Measurements from ENCODE around the gene PIH1D1. TPM values are rescaled to one million over a fixed set of nuclear protein-coding genes. Genes with fewer than 3 reads are reported as not detected.
A peak's percentile ranks its signal among the peaks of the same experiment; 100 is the strongest.
"Not testable (repeated sequence)": the region's sequence is repeated elsewhere in the genome, so short reads cannot be mapped to it uniquely, and the experiment has no call there.

The PIH1D1 gene
- total RNA-seq, 1 experiment from 2014 or later: 166 TPM

GRCh38 chr19:49445997-49446396 lies 5.6 kb downstream of the PIH1D1 start:
- WGBS (ENCODE audit: extremely low coverage, insufficient read length, low lambda C conversion rate): no CpG with 5 or more reads among the region's 3 CpGs
- no peak overlapping the region for H4K8ac ChIP-seq (replicated peaks; ENCODE audit: insufficient read length, low read depth, low read length)
- Mint-ChIP-seq H3K4me3 (peak overlapping the region in 1 of 2 experiments; percentile 23; a peak in 2 of 5 replicates), H3K4me1 (peaks cover 28 to 42% of the 10 kb centered on the region in 2 experiments), H3K36me3 (ENCODE audit: insufficient read depth in 1 of 3, low read depth in 3 of 3) (peaks cover 34 to 50% (median 47%) of the 10 kb centered on the region in 3 experiments), H3K9me3 (no peaks in the 10 kb centered on the region), H3K27ac (peak overlapping the region in 2 of 3 experiments; percentile 59 to 67; a peak in 2 of 7 replicates), H3K27me3 (ENCODE audit: low read depth) (peaks cover 12% of the 10 kb centered on the region)
- no peaks in the 10 kb centered on the region for H4K20me1 ChIP-seq (ENCODE audit: control insufficient read depth, insufficient read depth, insufficient read length)
- H3K27me3 ChIP-seq (ENCODE audit: insufficient read depth, low read length): no peaks in the 10 kb centered on the region; the same call in 1 of the 2 replicates
- H3K9ac ChIP-seq (ENCODE audit: extremely low read depth, insufficient read length, low read length): no peak overlapping the region
- H2BK20ac ChIP-seq (ENCODE audit: low read depth, low read length, poor library complexity, severe bottlenecking): no peak overlapping the region
- H3K27ac ChIP-seq (ENCODE audit: insufficient read length, low read depth, low read length): no peak overlapping the region
- H2BK120ac ChIP-seq (ENCODE audit: low read depth, low read length, poor library complexity, severe bottlenecking): no peak overlapping the region
- no peak overlapping the region for H2AK5ac ChIP-seq (ENCODE audit: insufficient read length, low read length)
- H3K79me2 ChIP-seq (ENCODE audit: insufficient read depth, low read length): no peaks in the 10 kb centered on the region; the same call in 1 of the 2 replicates
- H2BK15ac ChIP-seq (ENCODE audit: low read depth, low read length): no peak overlapping the region
- no peak overlapping the region for H3K4ac ChIP-seq (ENCODE audit: low read depth, low read length)
- H3K14ac ChIP-seq (ENCODE audit: insufficient read depth, low read length): no peak overlapping the region
- no peaks in the 10 kb centered on the region for H3K9me3 ChIP-seq (ENCODE audit: control insufficient read depth, low read depth, low read length)
- no peak overlapping the region for H3K18ac ChIP-seq (ENCODE audit: insufficient read length, low read depth, low read length)
- H4K91ac ChIP-seq (ENCODE audit: insufficient read length, low read depth, low read length): no peak overlapping the region
- H3K23ac ChIP-seq (ENCODE audit: insufficient read length, low read depth, low read length): no peak overlapping the region
- no peaks in the 10 kb centered on the region for H3K4me1 ChIP-seq (ENCODE audit: insufficient read depth, low read length)
- H2BK5ac ChIP-seq (ENCODE audit: insufficient read length, low read length): no peak overlapping the region
- H3K4me2 ChIP-seq (ENCODE audit: insufficient read depth, insufficient read length, low read length): no peak overlapping the region
- H3K23me2 ChIP-seq (ENCODE audit: insufficient read length, low read depth, low read length, poor library complexity, severe bottlenecking): peaks cover 19% of the 10 kb centered on the region
- TF ChIP-seq, protein P1, sequence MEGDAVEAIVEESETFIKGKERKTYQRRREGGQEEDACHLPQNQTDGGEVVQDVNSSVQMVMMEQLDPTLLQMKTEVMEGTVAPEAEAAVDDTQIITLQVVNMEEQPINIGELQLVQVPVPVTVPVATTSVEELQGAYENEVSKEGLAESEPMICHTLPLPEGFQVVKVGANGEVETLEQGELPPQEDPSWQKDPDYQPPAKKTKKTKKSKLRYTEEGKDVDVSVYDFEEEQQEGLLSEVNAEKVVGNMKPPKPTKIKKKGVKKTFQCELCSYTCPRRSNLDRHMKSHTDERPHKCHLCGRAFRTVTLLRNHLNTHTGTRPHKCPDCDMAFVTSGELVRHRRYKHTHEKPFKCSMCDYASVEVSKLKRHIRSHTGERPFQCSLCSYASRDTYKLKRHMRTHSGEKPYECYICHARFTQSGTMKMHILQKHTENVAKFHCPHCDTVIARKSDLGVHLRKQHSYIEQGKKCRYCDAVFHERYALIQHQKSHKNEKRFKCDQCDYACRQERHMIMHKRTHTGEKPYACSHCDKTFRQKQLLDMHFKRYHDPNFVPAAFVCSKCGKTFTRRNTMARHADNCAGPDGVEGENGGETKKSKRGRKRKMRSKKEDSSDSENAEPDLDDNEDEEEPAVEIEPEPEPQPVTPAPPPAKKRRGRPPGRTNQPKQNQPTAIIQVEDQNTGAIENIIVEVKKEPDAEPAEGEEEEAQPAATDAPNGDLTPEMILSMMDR (conservative IDR thresholded peaks at IDR 0.05): no peak; the same call in 2 of the 3 replicates
- no peak for DNase-seq
- H3K79me1 ChIP-seq (ENCODE audit: insufficient read depth, low read depth, low read length, poor library complexity, severe bottlenecking): peaks cover 4% of the 10 kb centered on the region
- no peak overlapping the region for H3K56ac ChIP-seq (ENCODE audit: insufficient read length, low read depth, low read length)
- no peak overlapping the region for H4K5ac ChIP-seq (ENCODE audit: insufficient read length, low read depth, low read length)
- no peak overlapping the region for H2BK12ac ChIP-seq (ENCODE audit: insufficient read length, low read depth, low read length)
- no peak overlapping the region for H2AFZ ChIP-seq (ENCODE audit: low read length)
- H3T11ph ChIP-seq (ENCODE audit: low read length): no peak overlapping the region

GRCh38 chr19:49444100-49444700 lies 7.4 kb downstream of the PIH1D1 start:
- H2BK5ac ChIP-seq (ENCODE audit: insufficient read length, low read length); DNase-seq; H3K9me3 ChIP-seq (ENCODE audit: control insufficient read depth, low read depth, low read length); H2AFZ ChIP-seq (ENCODE audit: low read length); H3K79me1 ChIP-seq (ENCODE audit: insufficient read depth, low read depth, low read length, poor library complexity, severe bottlenecking); H4K5ac ChIP-seq (ENCODE audit: insufficient read length, low read depth, low read length); H3K14ac ChIP-seq (ENCODE audit: insufficient read depth, low read length); H3K4ac ChIP-seq (ENCODE audit: low read depth, low read length); H4K8ac ChIP-seq (replicated peaks; ENCODE audit: insufficient read length, low read depth, low read length); H2BK120ac ChIP-seq (ENCODE audit: low read depth, low read length, poor library complexity, severe bottlenecking); H2BK15ac ChIP-seq (ENCODE audit: low read depth, low read length); H3K56ac ChIP-seq (ENCODE audit: insufficient read length, low read depth, low read length); H4K20me1 ChIP-seq (ENCODE audit: control insufficient read depth, insufficient read depth, insufficient read length); H2BK12ac ChIP-seq (ENCODE audit: insufficient read length, low read depth, low read length); H4K91ac ChIP-seq (ENCODE audit: insufficient read length, low read depth, low read length); H3K23ac ChIP-seq (ENCODE audit: insufficient read length, low read depth, low read length); H3K79me2 ChIP-seq (ENCODE audit: insufficient read depth, low read length); H2AK5ac ChIP-seq (ENCODE audit: insufficient read length, low read length); H3T11ph ChIP-seq (ENCODE audit: low read length); H3K4me1 ChIP-seq (ENCODE audit: insufficient read depth, low read length); H3K18ac ChIP-seq (ENCODE audit: insufficient read length, low read depth, low read length); H3K27ac ChIP-seq (ENCODE audit: insufficient read length, low read depth, low read length); H2BK20ac ChIP-seq (ENCODE audit: low read depth, low read length, poor library complexity, severe bottlenecking); H3K4me2 ChIP-seq (ENCODE audit: insufficient read depth, insufficient read length, low read length); H3K9ac ChIP-seq (ENCODE audit: extremely low read depth, insufficient read length, low read length); H3K9me3 Mint-ChIP-seq: not testable (repeated sequence)
- H3K27me3 ChIP-seq (ENCODE audit: insufficient read depth, low read length): peaks cover 14% of the 10 kb centered on the region; the same call in 1 of the 2 replicates
- peaks cover 30% of the 10 kb centered on the region for H3K27me3 Mint-ChIP-seq (ENCODE audit: low read depth)
- WGBS (ENCODE audit: extremely low coverage, insufficient read length, low lambda C conversion rate): no CpG with 5 or more reads among the region's 5 CpGs
- H3K4me1 Mint-ChIP-seq: peaks cover 28 to 43% of the 10 kb centered on the region in 2 experiments
- peak overlapping the region; percentile 74 to 82; a peak in 4 of 5 replicates for H3K4me3 Mint-ChIP-seq
- peaks cover 20 to 33% (median 32%) of the 10 kb centered on the region in 3 experiments for H3K36me3 Mint-ChIP-seq (ENCODE audit: insufficient read depth in 1 of 3, low read depth in 3 of 3)
- H3K27ac Mint-ChIP-seq: peak overlapping the region in 2 of 3 experiments; percentile 62 to 73; a peak in 3 of 7 replicates
- peaks cover 21% of the 10 kb centered on the region for H3K23me2 ChIP-seq (ENCODE audit: insufficient read length, low read depth, low read length, poor library complexity, severe bottlenecking)

Measured in H9 (cell line).